ENCODE results near the gene DCLRE1A.

- no peak for TF ChIP-seq STAT1 (conservative IDR thresholded peaks at IDR 0.05)
- TF ChIP-seq ZNF24 (IDR thresholded peaks at IDR 0.05), result no peak
- TF ChIP-seq CEBPB (IDR thresholded peaks at IDR 0.05; ENCODE audit: borderline replicate concordance in 1 of 2, low read depth in 2 of 2, low read length in 2 of 2), result no peak
- TF ChIP-seq CTCF (IDR thresholded peaks at IDR 0.05 in 2 of 3, conservative IDR thresholded peaks at IDR 0.05 in 1 of 3; ENCODE audit: control insufficient read depth in 2 of 3, extremely low read depth in 1 of 3, insufficient read depth in 1 of 3, low read depth in 3 of 3, low read length in 3 of 3), result no peak
- no peak for TF ChIP-seq PAX5 (IDR thresholded peaks at IDR 0.05; ENCODE audit: borderline replicate concordance, low read depth, low read length)
- no peak for TF ChIP-seq ZZZ3 (IDR thresholded peaks at IDR 0.05; ENCODE audit: control insufficient read depth, insufficient read length, low read depth)
- TF ChIP-seq ASH2L (IDR thresholded peaks at IDR 0.05; ENCODE audit: borderline replicate concordance, low read depth), result no peak
- TF ChIP-seq PKNOX1 (IDR thresholded peaks at IDR 0.05), result no peak
- no peak for TF ChIP-seq REST (IDR thresholded peaks at IDR 0.05; ENCODE audit: low read depth, low read length)
- TF ChIP-seq STAT3 (IDR thresholded peaks at IDR 0.05; ENCODE audit: low read depth, low read length), result no peak
- no peak for TF ChIP-seq SMC3 (IDR thresholded peaks at IDR 0.05; ENCODE audit: borderline replicate concordance, low read length)
These were observed 4.6 kb downstream of the DCLRE1A start for GRCh38 chr10:113849140-113849803.

All from GM12878 (cell line).